Esophagus (tissue), 2 donors: Measurements from ENCODE around the gene ZNF296. TPM values are rescaled to one million over a fixed set of nuclear protein-coding genes. Genes with fewer than 3 reads are reported as not detected.

Experiments used
- polyA plus RNA-seq, 2 donors: library from polyadenylated mRNA; stranded (reverse); fragments of 200-250 nt; gene quantifications; one replicate each; pipeline ENCODE4 v1.2.3, GENCODE V29; 2013
- donor health status: healthy with polysubstance abuse.
- donor health status: Bipolar disorder and iron deficiency.

ZNF296 gene
- polyA plus RNA-seq, 2 donors, result 7.6 to 14.5 TPM

Other genes starting within 250 kb of the ZNF296 start
- 10 to 100 TPM; 58.7 to 60.9 TPM for gene NECTIN2, start 230.2 kb downstream of the ZNF296 start, polyA plus RNA-seq
- gene TOMM40, start 185.2 kb downstream of the ZNF296 start, polyA plus RNA-seq, result 10 to 100 TPM; 46.0 to 60.8 TPM
- 10 to 100 TPM in 1 of 2 donors, 1 to 10 TPM in 1; 9.6 to 17.9 TPM for gene APOE, start 170.7 kb downstream of the ZNF296 start, polyA plus RNA-seq
- 1 to 10 TPM; 2.0 to 2.2 TPM for gene APOC1, start 161.9 kb downstream of the ZNF296 start, polyA plus RNA-seq
- gene APOC4, start 134.2 kb downstream of the ZNF296 start, polyA plus RNA-seq, result not detected
- gene APOC2, start 130.4 kb downstream of the ZNF296 start, polyA plus RNA-seq, result under 1 TPM; 0.84 to 0.87 TPM
- 10 to 100 TPM; 56.0 to 61.9 TPM for gene CLPTM1, start 121.1 kb downstream of the ZNF296 start, polyA plus RNA-seq
- gene RELB, start 75.0 kb downstream of the ZNF296 start, polyA plus RNA-seq, result 1 to 10 TPM; 7.2 TPM
- 100 to 1,000 TPM in 1 of 2 donors, 10 to 100 TPM in 1; 42.6 to 132 TPM for gene CLASRP, start 37.4 kb downstream of the ZNF296 start, polyA plus RNA-seq
- 10 to 100 TPM; 20.7 to 21.3 TPM for gene GEMIN7, start 2.8 kb upstream of the ZNF296 start, polyA plus RNA-seq
- 10 to 100 TPM; 17.5 to 43.1 TPM for gene PPP1R37, start 16.7 kb upstream of the ZNF296 start, polyA plus RNA-seq
- 1 to 10 TPM in 1 of 2 donors, under 1 TPM in 1; 0.61 to 1.3 TPM for gene NKPD1, start 84.5 kb upstream of the ZNF296 start, polyA plus RNA-seq
- gene TRAPPC6A, start 101.8 kb upstream of the ZNF296 start, polyA plus RNA-seq, result 10 to 100 TPM; 25.9 to 26.4 TPM
- 1 to 10 TPM; 2.2 to 3.1 TPM for gene BLOC1S3, start 102.3 kb upstream of the ZNF296 start, polyA plus RNA-seq
- gene EXOC3L2, start 168.9 kb upstream of the ZNF296 start, polyA plus RNA-seq, result 1 to 10 TPM; 1.3 to 1.5 TPM
- gene MARK4, start 174.8 kb upstream of the ZNF296 start, polyA plus RNA-seq, result 10 to 100 TPM; 11.9 to 15.9 TPM
- gene CKM, start 246.4 kb upstream of the ZNF296 start, polyA plus RNA-seq, result under 1 TPM; 0.14 to 0.74 TPM